ENCODE measurements around the gene WDR5. TPM values are rescaled to one million over a fixed set of nuclear protein-coding genes. Genes with fewer than 3 reads are reported as not detected.

WDR5 gene
- total and polyA plus RNA-seq, 2 experiments from 2014 or later, result 37.0 to 56.6 TPM

DNA sequence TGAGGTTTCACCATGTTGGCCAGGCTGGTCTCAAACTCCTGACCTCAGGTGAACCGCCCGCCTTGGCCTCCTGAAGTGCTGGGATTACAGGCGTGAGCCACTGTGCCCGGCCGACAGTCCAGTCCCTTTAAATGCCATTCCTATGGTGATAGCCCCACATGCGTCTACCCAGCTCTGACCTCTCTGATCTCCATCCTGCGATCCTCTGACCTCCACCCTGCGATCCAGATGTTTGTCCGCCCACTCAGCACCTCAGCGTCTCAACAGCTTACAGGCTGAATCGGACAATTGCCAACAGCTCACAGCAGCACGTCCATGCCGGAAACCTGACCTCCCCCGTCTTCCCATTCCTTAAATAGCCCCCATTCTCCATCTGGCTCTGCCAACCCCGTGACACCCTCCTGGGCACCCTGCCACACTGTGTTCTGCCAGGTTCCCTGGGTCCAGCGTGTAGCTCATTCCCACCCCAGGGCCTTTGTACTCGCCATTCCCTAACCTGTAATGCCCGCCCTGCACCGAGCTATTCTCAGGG, 72.5 kb downstream of the WDR5 start (continued):
- TF ChIP-seq, protein P1, sequence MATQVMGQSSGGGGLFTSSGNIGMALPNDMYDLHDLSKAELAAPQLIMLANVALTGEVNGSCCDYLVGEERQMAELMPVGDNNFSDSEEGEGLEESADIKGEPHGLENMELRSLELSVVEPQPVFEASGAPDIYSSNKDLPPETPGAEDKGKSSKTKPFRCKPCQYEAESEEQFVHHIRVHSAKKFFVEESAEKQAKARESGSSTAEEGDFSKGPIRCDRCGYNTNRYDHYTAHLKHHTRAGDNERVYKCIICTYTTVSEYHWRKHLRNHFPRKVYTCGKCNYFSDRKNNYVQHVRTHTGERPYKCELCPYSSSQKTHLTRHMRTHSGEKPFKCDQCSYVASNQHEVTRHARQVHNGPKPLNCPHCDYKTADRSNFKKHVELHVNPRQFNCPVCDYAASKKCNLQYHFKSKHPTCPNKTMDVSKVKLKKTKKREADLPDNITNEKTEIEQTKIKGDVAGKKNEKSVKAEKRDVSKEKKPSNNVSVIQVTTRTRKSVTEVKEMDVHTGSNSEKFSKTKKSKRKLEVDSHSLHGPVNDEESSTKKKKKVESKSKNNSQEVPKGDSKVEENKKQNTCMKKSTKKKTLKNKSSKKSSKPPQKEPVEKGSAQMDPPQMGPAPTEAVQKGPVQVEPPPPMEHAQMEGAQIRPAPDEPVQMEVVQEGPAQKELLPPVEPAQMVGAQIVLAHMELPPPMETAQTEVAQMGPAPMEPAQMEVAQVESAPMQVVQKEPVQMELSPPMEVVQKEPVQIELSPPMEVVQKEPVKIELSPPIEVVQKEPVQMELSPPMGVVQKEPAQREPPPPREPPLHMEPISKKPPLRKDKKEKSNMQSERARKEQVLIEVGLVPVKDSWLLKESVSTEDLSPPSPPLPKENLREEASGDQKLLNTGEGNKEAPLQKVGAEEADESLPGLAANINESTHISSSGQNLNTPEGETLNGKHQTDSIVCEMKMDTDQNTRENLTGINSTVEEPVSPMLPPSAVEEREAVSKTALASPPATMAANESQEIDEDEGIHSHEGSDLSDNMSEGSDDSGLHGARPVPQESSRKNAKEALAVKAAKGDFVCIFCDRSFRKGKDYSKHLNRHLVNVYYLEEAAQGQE (IDR thresholded peaks at IDR 0.05; ENCODE audit: unreplicated experiment), result no peak
- no peak for TF ChIP-seq CREB1 (CRISPR knock-in tag; IDR thresholded peaks at IDR 0.05; ENCODE audit: low read depth)
- no peak for TF ChIP-seq JUNB (IDR thresholded peaks at IDR 0.05; ENCODE audit: unreplicated experiment)
- no peak for TF ChIP-seq EZH2phosphoT487 (IDR thresholded peaks at IDR 0.05; ENCODE audit: unreplicated experiment)
- TF ChIP-seq EZH2 (IDR thresholded peaks at IDR 0.05; ENCODE audit: low read depth, unreplicated experiment), result no peak
- no peak for TF ChIP-seq STAT1 (IDR thresholded peaks at IDR 0.05; ENCODE audit: unreplicated experiment)
- TF ChIP-seq, protein P2, sequence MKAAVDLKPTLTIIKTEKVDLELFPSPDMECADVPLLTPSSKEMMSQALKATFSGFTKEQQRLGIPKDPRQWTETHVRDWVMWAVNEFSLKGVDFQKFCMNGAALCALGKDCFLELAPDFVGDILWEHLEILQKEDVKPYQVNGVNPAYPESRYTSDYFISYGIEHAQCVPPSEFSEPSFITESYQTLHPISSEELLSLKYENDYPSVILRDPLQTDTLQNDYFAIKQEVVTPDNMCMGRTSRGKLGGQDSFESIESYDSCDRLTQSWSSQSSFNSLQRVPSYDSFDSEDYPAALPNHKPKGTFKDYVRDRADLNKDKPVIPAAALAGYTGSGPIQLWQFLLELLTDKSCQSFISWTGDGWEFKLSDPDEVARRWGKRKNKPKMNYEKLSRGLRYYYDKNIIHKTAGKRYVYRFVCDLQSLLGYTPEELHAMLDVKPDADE (IDR thresholded peaks at IDR 0.05), result no peak
- no peak for TF ChIP-seq NANOG (IDR thresholded peaks at IDR 0.05; ENCODE audit: borderline replicate concordance)

DNA sequence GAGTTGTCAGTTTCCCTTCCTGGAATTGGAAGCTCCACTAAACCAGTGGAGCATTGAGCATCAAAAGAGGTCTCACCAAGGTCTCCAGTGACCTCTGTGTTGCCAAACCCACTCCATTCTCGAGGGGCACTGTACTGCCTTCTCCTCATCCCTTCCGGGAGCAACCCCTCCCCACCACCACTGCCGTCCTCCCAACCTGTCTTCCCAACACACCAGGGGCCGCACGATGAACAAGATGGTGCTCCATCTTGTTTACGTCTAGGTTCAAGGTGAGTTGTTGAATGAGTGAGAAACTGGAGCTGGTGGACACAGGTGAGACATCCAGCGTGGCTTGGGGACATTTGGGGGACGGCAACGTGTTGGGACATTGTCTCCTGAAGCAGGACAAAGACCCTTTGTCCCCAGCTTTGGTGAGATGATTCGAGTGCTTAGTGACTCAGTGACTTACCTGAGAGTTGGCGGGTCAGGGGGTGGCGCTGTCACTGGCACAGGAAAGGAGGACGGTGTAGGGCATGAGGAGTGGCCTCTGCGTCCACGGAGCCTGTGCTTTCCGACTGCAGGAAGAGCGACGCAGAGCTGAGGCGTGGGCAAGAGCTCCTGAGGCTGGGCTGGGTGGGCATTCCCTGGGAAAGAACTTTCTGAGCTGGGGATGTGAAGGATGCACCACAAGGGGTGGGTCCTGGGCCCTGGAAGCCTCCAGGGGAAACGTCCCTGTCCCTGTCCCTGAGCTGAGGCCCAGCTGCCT, 73.3 kb downstream of the WDR5 start:
- no peak overlapping the region; the same call in 1 of the 2 replicates for H3K27ac Mint-ChIP-seq
- H3K4me3 Mint-ChIP-seq, result no peak overlapping the region
- Histone ChIP-seq H3F3A (replicated peaks; ENCODE audit: low read depth) (no peaks in the 10 kb centered on the region), H3K9me2 (ENCODE audit: insufficient read depth) (no peaks in the 10 kb centered on the region), H2AFZ (no peak overlapping the region), H3K4me2 (no peak overlapping the region), H3K79me2 (replicated peaks; ENCODE audit: insufficient read depth) (no peaks in the 10 kb centered on the region), H4K20me1 (replicated peaks; ENCODE audit: insufficient read depth) (no peaks in the 10 kb centered on the region), H3K4me3 (no peak overlapping the region), H3K36me3 (ENCODE audit: insufficient read depth) (no peaks in the 10 kb centered on the region), H3K27ac (ENCODE audit: low read depth) (no peak overlapping the region), H3K27me3 (ENCODE audit: insufficient read depth) (no peaks in the 10 kb centered on the region), H3K4me1 (ENCODE audit: insufficient read depth) (0 out of 2 replicates have a peak, but pooled peaks cover 6% of the 10 kb centered on the region)
- TF ChIP-seq EZH2 (IDR thresholded peaks at IDR 0.05; ENCODE audit: low read depth, unreplicated experiment), result no peak
- TF ChIP-seq, protein P1 (IDR thresholded peaks at IDR 0.05; ENCODE audit: unreplicated experiment), result no peak
- TF ChIP-seq, protein P3, sequence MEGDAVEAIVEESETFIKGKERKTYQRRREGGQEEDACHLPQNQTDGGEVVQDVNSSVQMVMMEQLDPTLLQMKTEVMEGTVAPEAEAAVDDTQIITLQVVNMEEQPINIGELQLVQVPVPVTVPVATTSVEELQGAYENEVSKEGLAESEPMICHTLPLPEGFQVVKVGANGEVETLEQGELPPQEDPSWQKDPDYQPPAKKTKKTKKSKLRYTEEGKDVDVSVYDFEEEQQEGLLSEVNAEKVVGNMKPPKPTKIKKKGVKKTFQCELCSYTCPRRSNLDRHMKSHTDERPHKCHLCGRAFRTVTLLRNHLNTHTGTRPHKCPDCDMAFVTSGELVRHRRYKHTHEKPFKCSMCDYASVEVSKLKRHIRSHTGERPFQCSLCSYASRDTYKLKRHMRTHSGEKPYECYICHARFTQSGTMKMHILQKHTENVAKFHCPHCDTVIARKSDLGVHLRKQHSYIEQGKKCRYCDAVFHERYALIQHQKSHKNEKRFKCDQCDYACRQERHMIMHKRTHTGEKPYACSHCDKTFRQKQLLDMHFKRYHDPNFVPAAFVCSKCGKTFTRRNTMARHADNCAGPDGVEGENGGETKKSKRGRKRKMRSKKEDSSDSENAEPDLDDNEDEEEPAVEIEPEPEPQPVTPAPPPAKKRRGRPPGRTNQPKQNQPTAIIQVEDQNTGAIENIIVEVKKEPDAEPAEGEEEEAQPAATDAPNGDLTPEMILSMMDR (conservative IDR thresholded peaks at IDR 0.05; ENCODE audit: low read depth in 2 of 2), result peak in 1 of 2 experiments; percentile 16; a peak in 1 of 4 replicates
- H3K9me3 Mint-ChIP-seq, result no peaks in the 10 kb centered on the region; the same call in 2 of the 3 replicates
- peaks cover 12% of the 10 kb centered on the region for H3K4me1 Mint-ChIP-seq
- H3K36me3 Mint-ChIP-seq (ENCODE audit: low read depth), result no peaks in the 10 kb centered on the region; the same call in 2 of the 3 replicates
- DNase-seq (ENCODE audit: low spot score), result no peak
- peaks cover 7% of the 10 kb centered on the region for H3K27me3 Mint-ChIP-seq (ENCODE audit: insufficient read depth, low read depth, poor library complexity)
- ATAC-seq, result no peak
